Upper lobe of right lung (tissue), 1 donor: Measurements from ENCODE around the gene ANO2. TPM values are rescaled to one million over a fixed set of nuclear protein-coding genes. Genes with fewer than 3 reads are reported as not detected.

Experiments
- ATAC-seq: fragments of 200-7000 bp; cut with Tn5 transposase; one replicate; pipeline ENCODE4 v1.9.1; 2020; ENCODE audit warnings: mild to moderate bottlenecking, moderate library complexity
- DNase-seq: peaks from one replicate; pipeline ENCODE4 v3.0.0-alpha.2; 2020
- H3K27ac ChIP-seq: fragments of 200-600 bp; one replicate; pipeline ENCODE4 v1.8.0; 2022
- H3K27me3 ChIP-seq: fragments of 200-600 bp; one replicate; pipeline ENCODE4 v1.8.0; 2022; ENCODE audit warnings: mild to moderate bottlenecking
- H3K36me3 ChIP-seq: fragments of 200-600 bp; one replicate; pipeline ENCODE4 v1.8.0; 2022
- H3K4me1 ChIP-seq: fragments of 200-600 bp; one replicate; pipeline ENCODE4 v1.8.0; 2022
- H3K4me3 ChIP-seq: fragments of 200-600 bp; one replicate; pipeline ENCODE4 v1.8.0; 2022; ENCODE audit warnings: mild to moderate bottlenecking
- H3K9me3 ChIP-seq: fragments of 200-600 bp; one replicate; pipeline ENCODE4 v1.8.0; 2022
- CTCF ChIP-seq: fragments of 200-600 bp; IDR thresholded peaks from one replicate; pipeline ENCODE4 v1.8.0; 2022; ENCODE audit warnings: antibody characterized with exemption
- intact Hi-C: fragments of 100-400 bp; cut with DNase I; formaldehyde crosslinking; loops from one replicate; pipeline ENCODE4 v1.11.0; 2022
- total RNA-seq: library from RNA; stranded (reverse); fragmentation: NEBNext Ultra II Directional; extraction: Animal tissue kit (Norgen Biotek cat#: 25700); gene quantifications from one replicate; pipeline ENCODE4 v1.2.1, GENCODE V29; 2021
- donor health status: DM: no; HTN: yes; CAD: no; lungs with severe emphysema.

Gene ANO2
- total RNA-seq, 1 donor from 2014 or later: 36.8 TPM

DNA sequence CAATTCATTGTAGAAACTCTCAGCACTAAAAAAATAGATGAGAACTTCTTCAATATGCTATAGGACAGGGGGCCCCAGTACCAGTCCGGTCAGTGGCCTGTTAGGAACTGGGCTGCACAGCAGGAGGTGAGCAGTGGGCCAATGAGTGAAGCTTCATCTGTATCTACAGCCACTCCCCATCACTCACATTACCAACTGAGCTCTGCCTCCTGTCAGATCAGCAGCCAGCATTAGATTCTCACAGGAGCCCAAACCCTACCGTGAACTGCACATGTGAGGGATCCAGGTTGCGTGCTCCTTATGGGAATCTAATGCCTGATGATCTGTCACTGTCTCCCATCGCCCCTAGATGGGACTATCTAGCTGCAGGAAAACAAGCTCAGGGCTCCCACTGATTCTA, 15.7 kb upstream of the ANO2 start:
- no peak for TF ChIP-seq CTCF
- H3K4me1 ChIP-seq: no peaks in the 10 kb centered on the region
- H3K9me3 ChIP-seq: no peaks in the 10 kb centered on the region
- DNase-seq (no peak), ATAC-seq (no peak)
- H3K27ac ChIP-seq: no peak overlapping the region
- intact Hi-C loops: no loop called here
- no peak overlapping the region for H3K4me3 ChIP-seq
- H3K27me3 ChIP-seq: no peaks in the 10 kb centered on the region
- H3K36me3 ChIP-seq: peaks cover 4% of the 10 kb centered on the region

- intact Hi-C loops: no loop called here
- ATAC-seq (no peak), DNase-seq (no peak)
- H3K4me3 ChIP-seq: no peak overlapping the region
- H3K9me3 ChIP-seq: no peaks in the 10 kb centered on the region
- H3K27me3 ChIP-seq: no peaks in the 10 kb centered on the region
- H3K27ac ChIP-seq: no peak overlapping the region
- no peaks in the 10 kb centered on the region for H3K4me1 ChIP-seq
- peaks cover 4% of the 10 kb centered on the region for H3K36me3 ChIP-seq
- TF ChIP-seq CTCF: no peak
Measured at GRCh38 chr12:5956987-5957386, 11.9 kb upstream of the ANO2 start.

DNA sequence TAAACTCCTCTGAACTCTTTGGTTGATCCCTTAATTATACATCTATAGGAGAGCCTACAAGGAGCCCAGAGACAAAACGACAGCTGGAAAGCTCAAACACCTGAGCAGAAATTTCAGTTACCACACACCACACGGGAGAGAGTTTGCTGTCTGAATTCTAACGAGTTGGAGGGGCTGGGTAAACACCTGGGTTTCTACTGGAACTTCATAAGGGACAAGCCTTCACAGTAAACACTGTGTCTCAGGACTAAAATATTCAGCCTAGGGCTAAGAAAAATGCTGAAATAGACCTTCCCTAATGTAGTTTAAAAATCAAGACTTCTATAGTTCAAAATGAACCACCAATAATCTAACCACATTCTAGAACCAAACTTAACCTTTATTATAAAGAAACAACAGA, 9.6 kb upstream of the ANO2 start:
- no peak for ATAC-seq
- Histone ChIP-seq H3K27ac (no peak overlapping the region), H3K27me3 (peaks cover 5% of the 10 kb centered on the region), H3K4me3 (no peak overlapping the region), H3K36me3 (peaks cover 17% of the 10 kb centered on the region), H3K9me3 (no peaks in the 10 kb centered on the region), H3K4me1 (no peaks in the 10 kb centered on the region)
- no peak for TF ChIP-seq CTCF
- intact Hi-C loops: no loop called here
- no peak for DNase-seq

GRCh38 chr12:5953835-5954586, 9.0 kb upstream of the ANO2 start:
- no peak for TF ChIP-seq CTCF
- Histone ChIP-seq H3K9me3 (no peaks in the 10 kb centered on the region), H3K4me3 (no peak overlapping the region), H3K36me3 (peaks cover 16% of the 10 kb centered on the region), H3K27ac (no peak overlapping the region), H3K4me1 (no peaks in the 10 kb centered on the region), H3K27me3 (peaks cover 7% of the 10 kb centered on the region)
- intact Hi-C loops: no loop called here
- ATAC-seq (no peak), DNase-seq (no peak)

GRCh38 chr12:5952031-5952430, 7.0 kb upstream of the ANO2 start:
- H3K36me3 ChIP-seq: peaks cover 15% of the 10 kb centered on the region
- H3K27me3 ChIP-seq: peaks cover 17% of the 10 kb centered on the region
- no peak for DNase-seq
- intact Hi-C loops: no loop called here
- no peak for ATAC-seq
- H3K9me3 ChIP-seq: no peaks in the 10 kb centered on the region
- no peaks in the 10 kb centered on the region for H3K4me1 ChIP-seq
- H3K27ac ChIP-seq: no peak overlapping the region
- no peak for TF ChIP-seq CTCF
- no peak overlapping the region for H3K4me3 ChIP-seq

- ATAC-seq (no peak), DNase-seq (no peak)
- Histone ChIP-seq H3K27ac (no peak overlapping the region), H3K36me3 (peaks cover 15% of the 10 kb centered on the region), H3K27me3 (peaks cover 47% of the 10 kb centered on the region), H3K9me3 (no peaks in the 10 kb centered on the region), H3K4me1 (no peaks in the 10 kb centered on the region), H3K4me3 (no peak overlapping the region)
- TF ChIP-seq CTCF: no peak
- intact Hi-C loops: no loop called here
Measured at GRCh38 chr12:5948696-5949095, 3.6 kb upstream of the ANO2 start.
